GM23248 (cell line): ENCODE results near the gene RAMP1. TPM values are rescaled to one million over a fixed set of nuclear protein-coding genes. Genes with fewer than 3 reads are reported as not detected.

Source experiments
- DNase-seq: peaks from one replicate; pipeline ENCODE4 v3.0.0-alpha.2; 2015
- H2AFZ ChIP-seq: fragments of 200-600 bp; sonication (generic); 2 replicates; pipeline ENCODE4 v1.6.1; 2016; ENCODE audit warnings: antibody characterized with exemption
- H3F3A ChIP-seq: fragments of 200-600 bp; sonication (generic); 2 replicates; pipeline ENCODE4 v1.6.1; 2016; ENCODE audit warnings: mild to moderate bottlenecking, antibody characterized with exemption, mixed run types; ENCODE audit not compliant: insufficient read depth
- H3K27ac ChIP-seq: fragments of 200-600 bp; sonication (generic); 2 replicates; pipeline ENCODE4 v1.5.1; 2016; ENCODE audit warnings: mild to moderate bottlenecking
- H3K27me3 ChIP-seq: fragments of 200-600 bp; sonication (generic); replicated peaks from 2 replicates; pipeline ENCODE4 v1.6.1; 2016; ENCODE audit warnings: mild to moderate bottlenecking; ENCODE audit not compliant: insufficient read depth
- H3K36me3 ChIP-seq: fragments of 200-600 bp; sonication (generic); 2 replicates; pipeline ENCODE4 v1.6.1; 2016; ENCODE audit warnings: low read depth, mild to moderate bottlenecking
- H3K4me1 ChIP-seq: fragments of 200-600 bp; sonication (generic); 2 replicates; pipeline ENCODE4 v1.6.1; 2016; ENCODE audit warnings: mild to moderate bottlenecking; ENCODE audit not compliant: insufficient read depth
- H3K4me2 ChIP-seq: fragments of 200-600 bp; sonication (generic); one replicate; pipeline ENCODE4 v1.6.1; 2016; ENCODE audit warnings: mild to moderate bottlenecking; ENCODE audit not compliant: unreplicated experiment
- H3K4me3 ChIP-seq: fragments of 200-600 bp; sonication (generic); 2 replicates; pipeline ENCODE4 v1.5.1; 2016; ENCODE audit warnings: mild to moderate bottlenecking
- H3K79me2 ChIP-seq: fragments of 200-600 bp; sonication (generic); 2 replicates; pipeline ENCODE4 v1.6.1; 2016; ENCODE audit warnings: mild to moderate bottlenecking; ENCODE audit not compliant: insufficient read depth
- H3K9ac ChIP-seq: fragments of 200-600 bp; sonication (generic); 2 replicates; pipeline ENCODE4 v1.6.1; 2016; ENCODE audit warnings: mild to moderate bottlenecking
- H3K9me2 ChIP-seq: fragments of 200-600 bp; sonication (generic); 2 replicates; pipeline ENCODE4 v1.6.1; 2016; ENCODE audit warnings: mixed run types, mild to moderate bottlenecking, moderate library complexity; ENCODE audit not compliant: insufficient read depth
- H3K9me3 ChIP-seq: fragments of 200-600 bp; sonication (generic); one replicate; pipeline ENCODE4 v1.6.1; 2017; ENCODE audit warnings: low read depth
- H4K20me1 ChIP-seq: fragments of 200-600 bp; sonication (generic); 2 replicates; pipeline ENCODE4 v1.6.0; 2016; ENCODE audit not compliant: insufficient read depth
- EZH2 ChIP-seq: fragments of 200-600 bp; sonication (generic); IDR thresholded peaks from 2 replicates; pipeline ENCODE4 v1.6.1; 2018; ENCODE audit warnings: antibody characterized with exemption, mild to moderate bottlenecking; ENCODE audit not compliant: insufficient read depth, poor library complexity, severe bottlenecking
- EZH2phosphoT487 ChIP-seq: fragments of 200-600 bp; sonication (generic); IDR thresholded peaks from 2 replicates; pipeline ENCODE4 v1.6.1; 2018; ENCODE audit warnings: antibody characterized with exemption, moderate library complexity, mild to moderate bottlenecking, low read depth; ENCODE audit not compliant: insufficient read depth
- WGBS, 2 experiments: methylation state at CpG; one replicate each; pipeline ENCODE4 v1.1.6; 2015 to 2017; ENCODE audit warnings: low lambda C conversion rate in 2 of 2, low coverage in 1 of 2; ENCODE audit errors: missing lambda C conversion rate in 2 of 2; 5-methylcytosine and 5-hydroxymethylcytosine counted together
- in situ Hi-C: fragments of 300-500 bp; cut with MboI; formaldehyde crosslinking; loops from 2 replicates; pipeline ENCODE4 v1.15.0; 2020
- polyA plus RNA-seq: library from polyadenylated mRNA; unstranded; fragments of >200 nt; fragmentation: Nextera tagmentation; extraction: Ambion mirVana; gene quantifications from 2 replicates; pipeline ENCODE4 v1.2.1, GENCODE V29; 2016
- total RNA-seq: library from RNA; depleted of rRNA; stranded (reverse); fragments of >200 nt; shearing (Covaris generic); gene quantifications from 2 replicates; pipeline ENCODE4 v1.2.3, GENCODE V29; 2014

The RAMP1 gene
- total and polyA plus RNA-seq, 2 experiments from 2014 or later, result 4.1 to 11.1 TPM

DNA sequence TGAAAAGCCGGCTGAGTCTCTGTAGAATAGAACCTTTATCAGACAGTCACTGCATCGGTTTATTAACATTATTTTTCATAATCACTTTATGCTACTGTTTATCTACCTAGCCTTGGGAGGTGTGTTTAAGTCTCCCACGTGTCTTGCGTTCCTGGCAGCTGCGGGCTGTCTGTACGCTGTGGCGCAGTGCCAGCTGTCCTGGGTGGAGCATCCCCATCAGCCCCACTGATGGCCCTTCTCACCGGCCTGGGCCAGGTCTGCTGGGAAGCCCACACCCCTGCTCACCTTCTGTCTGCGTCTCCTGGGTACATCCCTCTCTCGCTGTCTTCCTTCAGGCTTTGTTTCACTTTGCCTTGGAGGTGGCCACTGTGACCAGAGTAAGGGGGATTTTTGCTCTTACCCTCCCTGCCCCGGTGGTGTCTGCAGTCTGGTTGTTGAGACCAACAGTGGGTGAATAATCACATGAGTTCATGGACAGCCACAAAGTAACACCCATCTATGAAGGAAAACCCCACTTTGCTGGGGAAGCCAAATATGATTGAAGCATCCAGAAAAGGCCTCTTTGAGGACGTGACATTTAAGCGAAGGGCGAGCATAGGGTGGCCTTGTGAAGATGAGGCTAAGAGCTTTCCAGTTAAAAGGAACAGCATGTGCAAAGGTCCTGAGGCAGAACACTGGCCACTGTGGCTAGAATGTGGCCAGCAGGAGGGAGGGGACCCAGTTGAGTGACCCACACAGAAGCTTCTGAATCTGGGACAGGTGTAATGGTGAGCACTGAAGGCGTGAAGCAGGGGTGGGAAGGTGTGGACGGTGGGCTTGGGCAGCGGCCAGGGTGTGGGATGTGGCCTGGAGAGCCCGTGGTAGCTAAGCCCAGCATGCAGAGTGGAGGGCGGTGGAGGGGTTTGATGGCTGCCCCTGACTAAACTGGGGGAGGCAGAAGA, 41.7 kb downstream of the RAMP1 start:
- H3K4me2 ChIP-seq, result no peak overlapping the region
- no peaks in the 10 kb centered on the region for H3K79me2 ChIP-seq
- H3F3A ChIP-seq, result peaks cover 16% of the 10 kb centered on the region
- no peaks in the 10 kb centered on the region for H3K9me3 ChIP-seq
- no peak overlapping the region for H3K4me3 ChIP-seq
- DNase-seq, result no peak
- H3K36me3 ChIP-seq, result no peaks in the 10 kb centered on the region
- H3K27me3 ChIP-seq, result no peaks in the 10 kb centered on the region
- TF ChIP-seq EZH2 (no peak), EZH2phosphoT487 (no peak)
- H3K9me2 ChIP-seq, result no peaks in the 10 kb centered on the region
- H3K9ac ChIP-seq, result no peak overlapping the region
- peaks cover 19% of the 10 kb centered on the region for H3K4me1 ChIP-seq
- WGBS, 2 experiments, result 91% methylated on average over 19 of the region's 19 CpGs
- H2AFZ ChIP-seq, result no peak overlapping the region
- in situ Hi-C loops, result no loop called here
- H4K20me1 ChIP-seq, result no peaks in the 10 kb centered on the region
- no peak overlapping the region for H3K27ac ChIP-seq

DNA sequence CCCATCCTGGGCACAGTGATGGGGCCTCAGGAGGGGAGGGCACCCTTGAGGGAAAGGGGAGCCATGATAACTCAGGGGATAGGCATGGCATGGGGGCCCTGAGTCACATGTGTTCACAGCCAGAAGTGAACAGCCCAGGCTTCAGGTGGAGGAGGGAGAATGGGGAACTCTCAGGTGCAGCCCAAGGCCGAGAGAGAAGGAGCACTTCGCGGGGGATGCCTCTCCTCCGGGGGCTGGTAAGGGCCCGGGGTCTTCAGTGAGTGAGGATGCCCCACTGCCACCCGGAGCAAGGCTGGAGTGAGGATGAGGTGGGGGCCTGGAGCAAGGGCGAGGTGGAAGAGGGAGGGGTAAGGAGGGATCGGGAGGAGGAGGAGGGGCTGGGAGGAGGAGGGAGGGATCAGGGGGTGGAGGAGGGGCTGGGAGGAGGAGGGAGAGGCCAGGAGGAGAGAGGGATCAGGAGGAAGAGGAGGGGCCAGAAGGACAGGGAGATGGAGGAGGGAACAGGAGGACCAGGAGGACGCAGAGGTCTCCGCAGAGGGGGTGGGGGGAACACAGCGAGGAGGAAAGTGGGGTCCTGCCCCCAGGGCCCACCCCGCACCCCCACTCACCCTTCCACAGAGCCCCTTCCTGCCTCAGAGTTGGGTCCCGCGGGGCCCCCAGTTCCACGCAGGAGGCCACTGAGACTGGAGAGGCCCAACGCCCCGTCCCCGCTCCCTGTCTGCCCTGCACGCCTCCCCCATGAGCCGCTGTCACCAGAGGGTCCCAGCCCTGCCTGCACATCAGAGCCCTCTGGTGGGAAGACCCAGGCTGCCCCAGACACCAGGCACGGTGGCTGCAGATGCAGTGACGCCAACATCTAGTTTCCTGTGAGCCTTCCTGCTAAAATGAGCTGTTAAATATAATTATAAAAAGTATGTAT, 42.8 kb downstream of the RAMP1 start:
- in situ Hi-C loops, result no loop called here
- no peak overlapping the region for H3K9ac ChIP-seq
- no peak overlapping the region for H3K4me2 ChIP-seq
- no peak for TF ChIP-seq EZH2phosphoT487
- TF ChIP-seq EZH2, result no peak
- H3F3A ChIP-seq, result peaks cover 16% of the 10 kb centered on the region
- H3K9me3 ChIP-seq, result no peaks in the 10 kb centered on the region
- no peaks in the 10 kb centered on the region for H3K27me3 ChIP-seq
- H3K36me3 ChIP-seq, result no peaks in the 10 kb centered on the region
- no peaks in the 10 kb centered on the region for H3K79me2 ChIP-seq
- H3K9me2 ChIP-seq, result no peaks in the 10 kb centered on the region
- no peak overlapping the region for H2AFZ ChIP-seq
- H3K4me3 ChIP-seq, result no peak overlapping the region
- peaks cover 19% of the 10 kb centered on the region for H3K4me1 ChIP-seq
- H3K27ac ChIP-seq, result no peak overlapping the region
- DNase-seq, result peak; percentile 12
- WGBS, 2 experiments, result 84 to 86% methylated on average over 14 to 22 of the region's 22 CpGs
- H4K20me1 ChIP-seq, result no peaks in the 10 kb centered on the region

- H3K4me2 ChIP-seq, result peak overlapping the region; percentile 69
- H4K20me1 ChIP-seq, result no peaks in the 10 kb centered on the region
- H3K4me1 ChIP-seq, result peaks cover 15% of the 10 kb centered on the region
- H3K4me3 ChIP-seq, result peak overlapping the region; percentile 34
- WGBS, 2 experiments, result 5 to 6% methylated on average over 15 of the region's 15 CpGs
- peak overlapping the region; percentile 80 for H3K27ac ChIP-seq
- H2AFZ ChIP-seq, result peak overlapping the region; percentile 75
- peak; percentile 88 for DNase-seq
- no peaks in the 10 kb centered on the region for H3K36me3 ChIP-seq
- H3K79me2 ChIP-seq, result no peaks in the 10 kb centered on the region
- no peak for TF ChIP-seq EZH2
- TF ChIP-seq EZH2phosphoT487, result no peak
- in situ Hi-C loops, result no loop called here
- no peaks in the 10 kb centered on the region for H3K27me3 ChIP-seq
- H3K9ac ChIP-seq, result peak overlapping the region; percentile 52
- H3K9me3 ChIP-seq, result no peaks in the 10 kb centered on the region
- H3F3A ChIP-seq, result peaks cover 16% of the 10 kb centered on the region
- H3K9me2 ChIP-seq, result no peaks in the 10 kb centered on the region
Measured at GRCh38 chr2:237904831-237905599, 45.6 kb downstream of the RAMP1 start.

DNA sequence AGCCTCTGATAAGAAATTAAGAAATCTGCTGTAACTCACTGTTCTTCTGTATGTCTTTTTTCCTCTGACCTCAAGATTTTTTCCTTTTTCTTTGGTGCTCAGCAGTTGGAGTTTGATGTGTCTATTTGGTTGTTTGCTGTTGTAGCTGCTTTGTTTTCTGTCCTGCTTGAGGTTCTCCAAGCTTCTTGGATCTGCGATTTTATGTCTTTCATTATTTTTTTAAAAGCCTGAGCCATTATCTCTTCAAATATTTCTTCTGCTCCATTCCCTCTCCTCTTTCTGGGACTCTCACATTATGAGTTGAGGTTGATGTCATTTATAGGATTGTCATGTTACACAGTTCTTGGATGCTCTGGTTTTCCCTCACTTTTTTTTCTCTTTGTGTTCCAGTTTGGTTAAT, 47.7 kb downstream of the RAMP1 start:
- Histone ChIP-seq H3K27ac (no peak overlapping the region), H2AFZ (no peak overlapping the region), H4K20me1 (no peaks in the 10 kb centered on the region), H3K9me3 (no peaks in the 10 kb centered on the region), H3K27me3 (no peaks in the 10 kb centered on the region), H3K36me3 (no peaks in the 10 kb centered on the region), H3F3A (peaks cover 16% of the 10 kb centered on the region), H3K4me3 (no peak overlapping the region), H3K9ac (no peak overlapping the region), H3K4me2 (no peak overlapping the region), H3K4me1 (peaks cover 15% of the 10 kb centered on the region), H3K9me2 (no peaks in the 10 kb centered on the region), H3K79me2 (no peaks in the 10 kb centered on the region)
- WGBS, 2 experiments, result 94 to 100% methylated on average over 1 of the region's 1 CpG
- DNase-seq, result no peak
- no peak for TF ChIP-seq EZH2phosphoT487
- TF ChIP-seq EZH2, result no peak
- in situ Hi-C loops, result no loop called here
